GM23248 (cell line): ENCODE measurements around the gene PLA2G2E. TPM values are rescaled to one million over a fixed set of nuclear protein-coding genes. Genes with fewer than 3 reads are reported as not detected.
A peak's percentile ranks its signal among the peaks of the same experiment; 100 is the strongest.

Source experiments
- DNase-seq: peaks from one replicate; pipeline ENCODE4 v3.0.0-alpha.2; 2015
- H2AFZ ChIP-seq: fragments of 200-600 bp; sonication (generic); 2 replicates; pipeline ENCODE4 v1.6.1; 2016; ENCODE audit warnings: antibody characterized with exemption
- H3F3A ChIP-seq: fragments of 200-600 bp; sonication (generic); 2 replicates; pipeline ENCODE4 v1.6.1; 2016; ENCODE audit warnings: mild to moderate bottlenecking, antibody characterized with exemption, mixed run types; ENCODE audit not compliant: insufficient read depth
- H3K27ac ChIP-seq: fragments of 200-600 bp; sonication (generic); 2 replicates; pipeline ENCODE4 v1.5.1; 2016; ENCODE audit warnings: mild to moderate bottlenecking
- H3K27me3 ChIP-seq: fragments of 200-600 bp; sonication (generic); replicated peaks from 2 replicates; pipeline ENCODE4 v1.6.1; 2016; ENCODE audit warnings: mild to moderate bottlenecking; ENCODE audit not compliant: insufficient read depth
- H3K36me3 ChIP-seq: fragments of 200-600 bp; sonication (generic); 2 replicates; pipeline ENCODE4 v1.6.1; 2016; ENCODE audit warnings: low read depth, mild to moderate bottlenecking
- H3K4me1 ChIP-seq: fragments of 200-600 bp; sonication (generic); 2 replicates; pipeline ENCODE4 v1.6.1; 2016; ENCODE audit warnings: mild to moderate bottlenecking; ENCODE audit not compliant: insufficient read depth
- H3K4me2 ChIP-seq: fragments of 200-600 bp; sonication (generic); one replicate; pipeline ENCODE4 v1.6.1; 2016; ENCODE audit warnings: mild to moderate bottlenecking; ENCODE audit not compliant: unreplicated experiment
- H3K4me3 ChIP-seq: fragments of 200-600 bp; sonication (generic); 2 replicates; pipeline ENCODE4 v1.5.1; 2016; ENCODE audit warnings: mild to moderate bottlenecking
- H3K79me2 ChIP-seq: fragments of 200-600 bp; sonication (generic); 2 replicates; pipeline ENCODE4 v1.6.1; 2016; ENCODE audit warnings: mild to moderate bottlenecking; ENCODE audit not compliant: insufficient read depth
- H3K9ac ChIP-seq: fragments of 200-600 bp; sonication (generic); 2 replicates; pipeline ENCODE4 v1.6.1; 2016; ENCODE audit warnings: mild to moderate bottlenecking
- H3K9me2 ChIP-seq: fragments of 200-600 bp; sonication (generic); 2 replicates; pipeline ENCODE4 v1.6.1; 2016; ENCODE audit warnings: mixed run types, mild to moderate bottlenecking, moderate library complexity; ENCODE audit not compliant: insufficient read depth
- H3K9me3 ChIP-seq: fragments of 200-600 bp; sonication (generic); one replicate; pipeline ENCODE4 v1.6.1; 2017; ENCODE audit warnings: low read depth
- H4K20me1 ChIP-seq: fragments of 200-600 bp; sonication (generic); 2 replicates; pipeline ENCODE4 v1.6.0; 2016; ENCODE audit not compliant: insufficient read depth
- EZH2 ChIP-seq: fragments of 200-600 bp; sonication (generic); IDR thresholded peaks from 2 replicates; pipeline ENCODE4 v1.6.1; 2018; ENCODE audit warnings: antibody characterized with exemption, mild to moderate bottlenecking; ENCODE audit not compliant: insufficient read depth, poor library complexity, severe bottlenecking
- EZH2phosphoT487 ChIP-seq: fragments of 200-600 bp; sonication (generic); IDR thresholded peaks from 2 replicates; pipeline ENCODE4 v1.6.1; 2018; ENCODE audit warnings: antibody characterized with exemption, moderate library complexity, mild to moderate bottlenecking, low read depth; ENCODE audit not compliant: insufficient read depth
- WGBS, 2 experiments: methylation state at CpG; one replicate each; pipeline ENCODE4 v1.1.6; 2015 to 2017; ENCODE audit warnings: low lambda C conversion rate in 2 of 2, low coverage in 1 of 2; ENCODE audit errors: missing lambda C conversion rate in 2 of 2; 5-methylcytosine and 5-hydroxymethylcytosine counted together
- in situ Hi-C: fragments of 300-500 bp; cut with MboI; formaldehyde crosslinking; loops from 2 replicates; pipeline ENCODE4 v1.15.0; 2020
- polyA plus RNA-seq: library from polyadenylated mRNA; unstranded; fragments of >200 nt; fragmentation: Nextera tagmentation; extraction: Ambion mirVana; gene quantifications from 2 replicates; pipeline ENCODE4 v1.2.1, GENCODE V29; 2016
- total RNA-seq: library from RNA; depleted of rRNA; stranded (reverse); fragments of >200 nt; shearing (Covaris generic); gene quantifications from 2 replicates; pipeline ENCODE4 v1.2.3, GENCODE V29; 2014

PLA2G2E gene
- total and polyA plus RNA-seq, 2 experiments from 2014 or later: not detected

DNA sequence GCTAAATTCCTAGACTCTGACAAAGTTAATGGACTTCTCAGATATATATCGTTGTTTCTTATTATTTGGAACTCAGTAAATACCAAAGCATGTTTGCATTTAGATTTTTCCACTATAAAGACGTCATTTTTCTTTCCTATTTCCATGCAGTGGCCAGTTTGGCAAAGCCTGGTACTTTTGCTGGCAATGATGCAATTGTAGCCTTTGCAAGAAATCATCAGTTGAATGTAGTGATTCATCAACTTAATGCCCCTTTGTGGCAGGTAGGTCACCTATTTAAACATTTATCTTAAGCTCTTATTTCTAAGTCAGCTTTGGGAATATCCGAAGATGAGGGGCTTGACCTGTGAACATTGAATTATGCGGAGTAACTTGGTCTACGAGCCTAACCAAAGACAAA, 29.2 kb downstream of the PLA2G2E start:
- H4K20me1 ChIP-seq: peaks cover 6% of the 10 kb centered on the region; the same call in 1 of the 2 replicates
- no peak overlapping the region for H3K9ac ChIP-seq
- TF ChIP-seq EZH2 (no peak), EZH2phosphoT487 (no peak)
- no peaks in the 10 kb centered on the region for H3K9me2 ChIP-seq
- no peak overlapping the region for H3K4me3 ChIP-seq
- no peak overlapping the region for H3K4me2 ChIP-seq
- peak; percentile 38 for DNase-seq
- no peak overlapping the region for H2AFZ ChIP-seq
- in situ Hi-C loops: no loop called here
- H3K27ac ChIP-seq: no peak overlapping the region
- peaks cover 43% of the 10 kb centered on the region for H3K36me3 ChIP-seq
- H3K27me3 ChIP-seq: no peaks in the 10 kb centered on the region
- peaks cover 89% of the 10 kb centered on the region for H3K79me2 ChIP-seq
- peaks cover 8% of the 10 kb centered on the region for H3K4me1 ChIP-seq
- H3F3A ChIP-seq: peaks cover 3% of the 10 kb centered on the region; the same call in 1 of the 2 replicates
- no peaks in the 10 kb centered on the region for H3K9me3 ChIP-seq
- WGBS, 2 experiments: 85 to 91% methylated on average over 5 of the region's 5 CpGs

DNA sequence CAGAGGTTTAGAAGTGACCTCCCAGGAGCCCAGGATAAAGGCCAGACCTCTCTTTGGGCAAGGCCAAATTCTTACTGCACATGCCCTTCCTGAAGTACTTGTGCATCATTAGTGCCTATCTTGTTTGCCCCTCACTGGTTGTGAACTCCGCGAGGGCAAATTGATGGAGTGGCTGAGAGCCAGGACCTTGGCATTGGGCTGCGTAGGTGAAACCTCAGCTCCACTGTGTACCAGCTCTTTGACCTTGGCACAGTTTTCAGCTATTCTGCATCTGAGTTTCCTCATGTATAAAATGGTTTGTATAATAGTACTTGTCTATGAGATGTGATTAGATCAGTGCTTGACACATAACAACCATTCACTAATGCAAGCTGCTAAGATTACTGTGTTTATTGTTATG, 29.7 kb downstream of the PLA2G2E start:
- H3K9me3 ChIP-seq: no peaks in the 10 kb centered on the region
- no peak for DNase-seq
- 100% methylated on average over 3 of the region's 3 CpGs for WGBS, 2 experiments
- H2AFZ ChIP-seq: no peak overlapping the region
- TF ChIP-seq EZH2 (no peak), EZH2phosphoT487 (no peak)
- peaks cover 6% of the 10 kb centered on the region; the same call in 1 of the 2 replicates for H4K20me1 ChIP-seq
- H3K27ac ChIP-seq: no peak overlapping the region
- no peaks in the 10 kb centered on the region for H3K27me3 ChIP-seq
- H3K36me3 ChIP-seq: peaks cover 38% of the 10 kb centered on the region
- H3K9me2 ChIP-seq: no peaks in the 10 kb centered on the region
- in situ Hi-C loops: no loop called here
- peaks cover 3% of the 10 kb centered on the region; the same call in 1 of the 2 replicates for H3F3A ChIP-seq
- no peak overlapping the region for H3K4me2 ChIP-seq
- H3K9ac ChIP-seq: no peak overlapping the region
- no peak overlapping the region for H3K4me3 ChIP-seq
- peaks cover 93% of the 10 kb centered on the region for H3K79me2 ChIP-seq
- peaks cover 13% of the 10 kb centered on the region for H3K4me1 ChIP-seq

DNA sequence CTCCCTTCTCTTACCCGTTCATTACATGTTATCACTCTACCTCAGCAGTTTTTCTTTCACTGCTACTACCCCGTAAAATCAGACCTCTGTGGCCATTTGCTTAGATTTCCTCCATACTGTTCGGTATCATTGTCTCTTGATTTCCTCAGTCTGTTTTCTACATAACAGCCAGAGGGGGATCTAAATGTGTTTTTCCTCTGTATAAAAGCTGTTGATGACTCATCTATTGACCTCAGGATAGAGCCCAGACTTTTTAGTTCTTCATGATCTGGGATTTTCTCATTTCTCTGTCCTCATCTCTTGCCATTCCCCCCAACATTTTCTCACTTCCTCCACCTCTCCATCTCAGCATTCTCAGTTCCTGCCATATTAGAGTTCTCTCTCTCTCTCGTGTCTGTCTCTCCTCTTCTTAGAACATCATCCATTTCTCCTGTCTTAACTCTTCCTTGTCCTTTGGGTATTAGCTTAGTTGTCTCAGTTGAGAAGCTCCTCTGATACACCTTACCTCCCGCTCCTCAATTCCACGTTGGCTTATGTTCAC, 30.7 kb downstream of the PLA2G2E start:
- Histone ChIP-seq H3F3A (peaks cover 3% of the 10 kb centered on the region; the same call in 1 of the 2 replicates), H3K9me3 (no peaks in the 10 kb centered on the region), H3K79me2 (peaks cover 98% of the 10 kb centered on the region), H3K36me3 (peaks cover 32% of the 10 kb centered on the region; the same call in 1 of the 2 replicates), H3K9ac (no peak overlapping the region), H3K4me1 (peaks cover 13% of the 10 kb centered on the region), H3K4me3 (no peak overlapping the region), H4K20me1 (peaks cover 6% of the 10 kb centered on the region; the same call in 1 of the 2 replicates), H3K4me2 (no peak overlapping the region), H3K9me2 (no peaks in the 10 kb centered on the region), H3K27ac (no peak overlapping the region), H2AFZ (no peak overlapping the region), H3K27me3 (no peaks in the 10 kb centered on the region)
- 80 to 82% methylated on average over 6 of the region's 6 CpGs for WGBS, 2 experiments
- in situ Hi-C loops: no loop called here
- TF ChIP-seq EZH2 (no peak), EZH2phosphoT487 (no peak)
- DNase-seq: peak; percentile 40

- peaks cover 3% of the 10 kb centered on the region; the same call in 1 of the 2 replicates for H3F3A ChIP-seq
- WGBS, 2 experiments: 76 to 89% methylated on average over 3 of the region's 3 CpGs
- in situ Hi-C loops: no loop called here
Measured at GRCh38 chr1:19892129-19892528, 31.3 kb downstream of the PLA2G2E start.

More at GRCh38 chr1:19892129-19892528, 31.3 kb downstream of the PLA2G2E start:
- Histone ChIP-seq H3K4me1 (peaks cover 13% of the 10 kb centered on the region), H3K4me3 (no peak overlapping the region), H3K9ac (no peak overlapping the region), H3K4me2 (no peak overlapping the region), H4K20me1 (peaks cover 6% of the 10 kb centered on the region; the same call in 1 of the 2 replicates), H2AFZ (no peak overlapping the region), H3K9me3 (no peaks in the 10 kb centered on the region), H3K36me3 (peaks cover 32% of the 10 kb centered on the region; the same call in 1 of the 2 replicates), H3K27me3 (no peaks in the 10 kb centered on the region), H3K79me2 (peaks cover 98% of the 10 kb centered on the region), H3K9me2 (no peaks in the 10 kb centered on the region), H3K27ac (no peak overlapping the region)
- DNase-seq: no peak
- TF ChIP-seq EZH2phosphoT487: no peak
- TF ChIP-seq EZH2: no peak
